HG03442 (cell line): ENCODE measurements around the gene EP400.

Experiments
- ATAC-seq: cut with Tn5 transposase; IDR thresholded peaks from one replicate; pipeline ENCODE4 v1.9.1; 2021; ENCODE audit warnings: mild to moderate bottlenecking, moderate library complexity; ENCODE audit not compliant: unreplicated experiment

Gene EP400

GRCh38 chr12:131911028-131911650, 38.6 kb upstream of the EP400 start:
- ATAC-seq, result no peak

DNA sequence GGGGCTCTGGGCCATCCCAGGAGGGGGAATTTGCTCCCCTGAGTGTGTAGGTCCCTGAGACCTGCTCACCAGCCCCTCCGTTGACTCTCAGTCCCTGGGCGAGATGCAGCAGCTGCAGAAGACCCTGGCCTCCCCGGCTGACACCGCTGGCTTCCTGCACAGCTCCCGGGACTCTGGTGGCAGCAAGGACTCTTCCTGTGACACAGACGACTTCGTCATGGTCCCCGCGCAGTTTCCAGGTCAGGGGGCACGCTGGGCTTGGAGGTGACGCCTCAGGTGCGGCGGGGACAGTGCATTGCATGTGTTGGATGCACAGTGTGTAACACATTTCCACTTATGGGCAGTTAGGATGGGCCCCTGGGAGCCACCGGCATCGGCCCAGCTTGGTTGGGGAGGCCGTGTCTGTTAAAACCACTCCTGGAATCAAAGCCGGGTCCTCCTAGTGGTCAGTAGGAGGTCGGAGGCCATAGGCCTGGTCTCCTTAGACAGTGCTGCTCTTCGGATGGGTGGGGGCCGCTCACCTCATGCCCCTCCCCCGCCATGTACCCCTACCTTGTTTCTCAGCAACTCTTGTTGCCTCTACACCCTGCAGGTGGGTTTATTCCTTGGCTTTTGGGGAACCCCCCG, 37.8 kb upstream of the EP400 start:
- ATAC-seq, result no peak

- no peak for ATAC-seq
Observed at GRCh38 chr12:131912518-131913274, 37.0 kb upstream of the EP400 start.

- ATAC-seq, result no peak
Observed at GRCh38 chr12:131913666-131914065, 36.1 kb upstream of the EP400 start.

DNA sequence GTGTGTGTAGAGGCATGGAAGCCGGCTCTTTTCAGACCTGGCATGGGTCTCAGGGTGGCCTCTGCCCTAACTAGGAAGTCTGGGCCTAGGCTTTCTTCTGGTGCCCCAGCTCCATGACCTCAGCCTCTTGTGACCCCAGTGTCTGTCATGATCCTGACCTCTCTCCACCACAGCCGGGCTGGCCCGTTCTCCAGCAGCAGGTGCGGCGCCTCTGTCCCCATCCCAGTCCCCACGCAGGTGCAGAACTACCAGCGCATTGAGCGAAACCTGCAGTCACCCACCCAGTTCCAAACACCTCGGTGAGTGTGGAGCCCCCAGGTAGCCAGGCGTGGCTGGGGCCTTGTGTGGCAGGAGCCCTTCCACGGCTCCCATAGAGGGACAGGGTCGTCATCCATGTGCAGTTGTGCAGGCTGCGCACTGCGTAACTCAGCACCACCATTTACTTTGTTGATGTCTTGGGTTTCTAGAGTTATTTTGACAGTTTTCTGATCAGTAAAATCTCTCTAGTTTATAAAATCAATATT, 35.5 kb upstream of the EP400 start:
- no peak for ATAC-seq

GRCh38 chr12:131915000-131915689, 34.6 kb upstream of the EP400 start:
- no peak for ATAC-seq

- no peak for ATAC-seq
Observed at GRCh38 chr12:131915823-131916222, 33.9 kb upstream of the EP400 start.

DNA sequence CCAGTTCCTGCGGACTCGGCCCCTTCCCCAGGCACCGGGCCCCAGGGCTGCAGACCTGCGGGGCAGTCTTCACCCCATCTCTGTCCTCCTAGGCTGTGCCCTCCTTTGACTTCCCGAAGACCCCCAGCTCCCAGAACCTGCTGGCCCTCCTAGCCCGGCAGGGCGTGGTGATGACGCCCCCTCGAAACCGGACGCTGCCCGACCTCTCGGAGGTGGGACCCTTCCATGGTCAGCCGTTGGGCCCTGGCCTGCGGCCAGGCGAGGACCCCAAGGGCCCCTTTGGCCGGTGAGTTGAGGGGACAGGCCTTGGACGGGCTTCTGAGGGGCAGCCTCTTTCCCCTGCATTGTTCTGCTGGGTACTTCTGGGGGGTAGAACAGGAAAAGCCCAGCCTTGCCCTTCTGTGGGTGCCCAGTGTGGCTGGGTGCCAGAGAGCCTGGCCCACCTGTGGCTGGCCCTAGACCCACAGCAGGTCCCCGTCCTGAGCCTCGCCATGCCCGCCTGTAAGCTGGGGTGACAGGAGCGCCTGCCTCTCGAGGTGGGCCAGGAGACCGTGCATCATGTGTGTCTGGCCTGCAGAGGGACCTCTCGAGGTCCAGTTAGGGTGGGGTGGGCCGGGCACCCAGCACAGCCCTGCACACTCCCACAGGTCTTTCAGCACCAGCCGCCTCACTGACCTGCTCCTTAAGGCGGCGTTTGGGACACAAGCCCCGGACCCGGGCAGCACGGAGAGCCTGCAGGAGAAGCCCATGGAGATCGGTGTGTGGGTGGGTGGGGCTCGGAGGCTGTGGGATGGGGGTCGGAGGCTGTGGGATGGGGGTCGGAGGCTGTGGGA, 33.2 kb upstream of the EP400 start:
- ATAC-seq, result no peak

DNA sequence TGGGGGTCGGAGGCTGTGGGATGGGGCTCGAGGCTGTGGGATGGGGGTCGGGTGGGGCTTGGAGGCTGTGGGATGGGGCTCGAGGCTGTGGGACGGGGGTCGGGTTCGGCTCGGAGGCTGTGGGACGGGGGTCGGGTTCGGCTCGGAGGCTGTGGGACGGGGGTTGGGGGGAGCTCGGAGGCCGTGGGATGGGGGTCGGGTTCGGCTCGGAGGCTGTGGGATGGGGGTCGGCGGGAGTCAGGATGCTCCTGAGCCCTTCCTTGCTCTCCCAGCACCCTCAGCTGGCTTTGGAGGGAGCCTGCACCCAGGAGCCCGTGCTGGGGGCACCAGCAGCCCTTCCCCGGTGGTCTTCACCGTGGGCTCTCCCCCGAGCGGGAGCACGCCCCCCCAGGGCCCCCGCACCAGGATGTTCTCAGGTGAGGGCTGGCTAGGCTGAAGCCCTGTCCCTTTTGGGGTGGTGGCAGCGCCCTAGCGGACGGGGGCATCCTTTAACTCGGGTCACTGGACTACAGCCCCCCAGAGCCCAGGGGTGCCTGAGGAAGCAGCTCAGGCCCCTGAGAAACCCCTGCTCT, 32.5 kb upstream of the EP400 start:
- no peak for ATAC-seq

DNA sequence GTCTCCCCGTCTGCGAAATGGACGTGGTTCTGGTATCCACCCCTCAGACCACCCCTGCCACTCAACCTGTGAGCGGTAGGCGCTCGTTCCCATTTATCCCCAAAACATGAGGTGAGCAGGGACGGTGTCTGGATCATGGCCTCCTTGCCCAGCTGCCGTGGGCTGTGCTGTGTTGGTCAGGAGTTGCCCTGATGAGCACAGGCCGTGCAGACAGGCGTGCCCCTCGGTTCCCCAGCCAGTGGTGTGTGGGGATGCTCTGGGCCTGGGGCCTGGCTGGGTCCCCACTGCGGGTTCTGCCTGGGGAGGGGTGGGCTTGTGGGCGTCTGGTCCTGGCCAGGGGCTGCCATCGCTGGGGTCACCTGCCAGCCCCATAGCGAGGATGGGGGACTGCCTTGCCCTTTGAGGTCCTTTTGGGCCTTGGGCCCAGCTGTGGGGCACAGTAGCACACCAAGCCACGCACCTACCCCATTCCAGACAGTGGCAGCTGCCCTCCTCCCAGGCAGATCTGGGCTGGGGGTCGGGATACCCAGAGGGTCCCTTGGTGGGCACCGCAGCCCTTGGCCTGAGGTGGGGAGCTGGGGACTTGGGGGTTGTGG, 31.9 kb upstream of the EP400 start:
- no peak for ATAC-seq

- ATAC-seq, result no peak
Observed at GRCh38 chr12:131918311-131919050, 31.3 kb upstream of the EP400 start.

DNA sequence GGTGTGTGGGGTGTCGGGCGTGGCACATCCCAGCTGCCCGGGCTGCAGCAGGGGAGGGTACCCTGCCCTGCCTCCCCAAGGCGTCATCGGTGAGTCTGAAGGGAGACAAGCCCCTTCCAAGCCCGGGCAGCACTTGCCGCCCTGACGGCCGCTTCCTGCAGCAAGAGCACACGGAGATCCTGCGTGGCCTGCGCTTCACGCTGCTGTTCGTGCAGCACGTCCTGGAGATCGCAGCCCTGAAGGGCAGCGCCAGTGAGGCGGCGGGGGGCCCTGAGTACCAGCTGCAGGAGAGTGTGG, 30.7 kb upstream of the EP400 start:
- no peak for ATAC-seq

GRCh38 chr12:131919366-131920156, 30.2 kb upstream of the EP400 start:
- no peak for ATAC-seq

DNA sequence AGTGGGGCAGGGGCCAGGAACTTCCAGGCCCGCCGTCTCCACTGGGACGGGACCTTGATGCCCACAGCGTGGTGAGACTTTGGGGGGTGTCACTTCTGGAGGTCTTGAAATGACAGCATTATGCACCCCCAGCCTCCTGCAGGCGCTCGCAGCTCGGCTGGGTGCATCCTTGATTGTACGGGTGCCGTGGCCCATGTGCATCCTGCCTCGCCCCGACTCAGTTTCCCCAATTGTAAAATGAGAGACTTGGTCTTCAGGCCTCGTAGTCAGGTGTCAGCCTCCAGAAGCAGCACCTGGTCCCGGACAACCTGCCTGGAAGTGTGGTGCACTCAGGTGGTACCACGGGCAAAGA, 29.6 kb upstream of the EP400 start:
- no peak for ATAC-seq

DNA sequence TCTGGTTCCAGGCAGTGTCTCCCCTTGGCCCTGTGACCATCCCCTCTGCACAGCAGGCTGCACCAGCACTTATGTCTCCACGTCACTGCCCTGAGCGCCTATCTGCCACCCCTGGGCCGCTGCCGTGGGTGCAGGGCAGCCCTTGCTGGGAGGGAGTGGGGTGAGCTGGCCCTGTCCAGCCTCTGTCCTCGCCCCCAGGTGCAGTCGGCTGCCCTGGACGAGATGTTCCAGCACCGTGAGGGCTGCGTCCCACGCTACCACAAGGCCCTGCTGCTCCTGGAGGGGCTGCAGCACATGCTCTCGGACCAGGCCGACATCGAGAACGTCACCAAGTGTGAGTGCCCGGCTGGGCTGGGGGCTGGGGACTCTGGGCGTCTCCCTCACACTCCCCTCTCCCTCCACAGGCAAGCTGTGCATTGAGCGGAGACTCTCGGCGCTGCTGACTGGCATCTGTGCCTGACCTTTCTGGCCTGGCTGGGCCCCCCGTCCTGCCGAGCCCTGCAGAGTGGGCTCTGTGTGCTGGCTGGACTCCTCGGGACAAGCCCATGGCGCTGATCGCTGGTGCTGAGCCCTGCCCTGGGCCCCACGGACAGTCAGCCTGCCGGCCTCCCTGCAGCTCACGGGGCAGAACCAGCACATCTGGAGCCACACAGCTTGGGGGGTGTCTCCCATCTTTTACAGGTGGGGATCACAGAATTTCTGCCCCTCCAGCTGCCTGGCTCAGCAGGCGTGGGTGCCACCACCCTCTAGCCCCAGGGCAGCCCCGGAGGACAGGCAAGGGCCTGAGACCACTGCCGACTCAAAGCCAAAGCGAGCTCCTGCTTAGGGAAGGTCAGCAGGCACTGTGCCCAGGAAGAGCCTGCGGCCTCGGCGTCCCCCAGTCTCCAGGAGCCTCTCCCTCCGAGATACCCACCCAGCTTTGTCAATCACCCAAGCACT, 28.6 kb upstream of the EP400 start:
- ATAC-seq, result no peak

GRCh38 chr12:131921866-131922769, 27.6 kb upstream of the EP400 start:
- ATAC-seq, result no peak

GRCh38 chr12:131922772-131923171, 27.0 kb upstream of the EP400 start:
- no peak for ATAC-seq
